ENCODE measurements around the gene GSTM5.

- TF ChIP-seq POLR2A (IDR thresholded peaks at IDR 0.05) (no peak), CTCF (IDR thresholded peaks at IDR 0.05) (no peak)
Measured at GRCh38 chr1:109764561-109765482, 52.8 kb downstream of the GSTM5 start.
